ENCODE measurements around the gene THBD. TPM values are rescaled to one million over a fixed set of nuclear protein-coding genes. Genes with fewer than 3 reads are reported as not detected.

Gene THBD
- total and polyA plus RNA-seq, 9 of the 15 experiments (the other 6 are each of a cell fraction or from before 2014, with no cell fraction given): 0.07 to 0.49 (median 0.33) TPM

DNA sequence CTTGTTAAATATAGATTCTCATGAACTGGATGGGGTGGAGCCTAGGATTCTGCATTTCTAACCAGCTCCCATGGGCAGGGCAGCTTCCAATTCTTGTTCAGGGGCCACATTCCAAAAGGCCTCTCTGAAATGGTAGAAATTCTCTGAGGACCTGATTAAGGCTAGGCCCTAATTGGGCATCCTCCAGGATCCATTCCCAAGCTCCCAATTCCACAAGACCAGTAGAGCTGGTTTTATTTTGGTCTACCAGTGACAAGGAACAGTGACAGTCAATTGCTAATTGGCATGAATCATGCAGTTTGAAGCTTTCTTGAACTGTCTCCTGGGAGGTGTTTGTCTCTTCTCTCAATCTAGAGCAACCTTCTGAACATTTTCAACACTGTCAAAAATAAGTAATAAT lies 3.0 kb downstream of the THBD start:
- Histone ChIP-seq H3K9me1 (ENCODE audit: control insufficient read depth, insufficient read depth, low read length) (no peaks in the 10 kb centered on the region), H2AFZ (ENCODE audit: low read depth, low read length) (no peak overlapping the region), H3K4me1 (replicated peaks in 1 of 2; ENCODE audit: control insufficient read depth in 2 of 2, insufficient read depth in 2 of 2, low read length in 2 of 2) (peaks cover 3 to 40% of the 10 kb centered on the region in 2 experiments; a peak in 4 of 5 replicates), H3K27ac (ENCODE audit: extremely low read depth, low read depth, low read length) (no peak overlapping the region), H3K36me3 (ENCODE audit: control insufficient read depth, insufficient read depth, low read length) (no peaks in the 10 kb centered on the region), H4K20me1 (replicated peaks; ENCODE audit: control insufficient read depth, insufficient read depth, low read length) (no peaks in the 10 kb centered on the region), H3K4me2 (ENCODE audit: insufficient read depth, low read length) (no peak overlapping the region), H3K27me3 (ENCODE audit: control insufficient read depth in 2 of 2, insufficient read depth in 2 of 2, low read length in 2 of 2) (peaks cover 4% of the 10 kb centered on the region in 2 experiments; a peak in 3 of 5 replicates), H3K79me2 (ENCODE audit: control insufficient read depth, insufficient read depth, low read length) (no peaks in the 10 kb centered on the region), H3K4me3 (no peak overlapping the region), H3K9ac (ENCODE audit: insufficient read depth in 1 of 2, low read depth in 2 of 2, low read length in 2 of 2) (no peak overlapping the region), H3K9me3 (replicated peaks; ENCODE audit: control insufficient read depth, insufficient read depth, low read depth, low read length) (no peaks in the 10 kb centered on the region)
- ChIA-PET POLR2A (interaction anchor here (0.6 kb wide), 1 partner anchor 310 kb away, joined by 3 read pairs; no protein-coding TSS in a partner anchor), CTCF (ENCODE audit: low intra/inter-chr PET ratio) (interaction anchor here (0.6 kb wide), 1 partner anchor 191 kb away, joined by 3 read pairs; no protein-coding TSS in a partner anchor)
- ATAC-seq (no peak), DNase-seq (ENCODE audit: extremely low read depth in 1 of 4, low spot score in 3 of 4) (no peak), FAIRE-seq (no peak)
- no TSS peak for BruUV-seq (replicated peaks)
- in situ Hi-C loops (cut with MboI): no loop called here
- intact Hi-C loops (cut with micrococcal nuclease): no loop called here
- TF ChIP-seq ZNF518B (CRISPR knock-in tag; IDR thresholded peaks at IDR 0.05) (no peak), COPS2 (conservative IDR thresholded peaks at IDR 0.05) (no peak), TSHZ1 (CRISPR knock-in tag; IDR thresholded peaks at IDR 0.05) (no peak), ZSCAN32 (CRISPR knock-in tag; IDR thresholded peaks at IDR 0.05) (no peak), JUNB (CRISPR knock-in tag; conservative IDR thresholded peaks at IDR 0.05) (no peak), ZNF280A (IDR thresholded peaks at IDR 0.05; ENCODE audit: low read depth, partially characterized antibody) (no peak), ZNF785 (CRISPR knock-in tag; IDR thresholded peaks at IDR 0.05) (no peak), ZMIZ1 (IDR thresholded peaks at IDR 0.05; ENCODE audit: low read depth in 2 of 2, low read length in 2 of 2) (no peak), EWSR1 (IDR thresholded peaks at IDR 0.05; ENCODE audit: borderline replicate concordance, low read depth, partially characterized antibody) (no peak), ZSCAN29 (IDR thresholded peaks at IDR 0.05) (no peak)
